C4-2B (cell line): Measurements from ENCODE around the gene CREB3L1.

Source experiments
- ZFX ChIP-seq: fragments of 450-650 bp; IDR thresholded peaks from 2 replicates; pipeline ENCODE4 v1.6.1; 2017
- TF ChIP-seq, protein P1 (sequence below): fragments of 450-650 bp; conservative IDR thresholded peaks from 2 replicates; pipeline ENCODE4 v1.5.1; 2017; ENCODE audit warnings: mild to moderate bottlenecking

DNA sequence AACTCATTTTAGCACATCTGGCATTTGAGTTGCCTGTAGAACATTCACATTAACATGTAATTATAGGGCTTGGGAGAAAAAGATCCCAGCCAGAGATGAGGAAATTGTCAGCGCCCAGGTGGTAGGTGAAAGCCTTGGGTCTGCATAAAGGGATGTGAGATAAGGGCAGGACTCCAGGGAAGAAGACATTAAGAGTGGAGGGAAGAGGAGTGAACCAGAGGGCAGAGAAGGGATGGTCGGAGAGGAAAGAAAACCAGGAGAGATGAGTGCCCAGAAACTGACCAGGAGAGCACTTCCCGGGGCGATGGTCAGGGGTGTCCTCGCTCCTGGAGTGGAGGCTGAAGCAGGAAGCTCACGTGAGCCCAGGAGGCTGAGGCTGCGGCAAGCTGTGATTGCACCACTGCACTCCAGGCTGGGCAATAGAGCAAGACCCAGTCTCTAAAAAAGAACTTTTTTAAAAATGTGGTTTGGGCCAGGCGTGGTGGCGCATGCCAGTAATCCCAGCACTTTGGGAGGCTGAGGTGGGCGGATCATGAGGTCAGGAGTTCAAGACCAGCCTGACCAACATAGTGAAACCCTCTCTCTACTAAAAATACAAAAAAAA is 49.5 kb downstream of the CREB3L1 start:
- TF ChIP-seq, protein P1, sequence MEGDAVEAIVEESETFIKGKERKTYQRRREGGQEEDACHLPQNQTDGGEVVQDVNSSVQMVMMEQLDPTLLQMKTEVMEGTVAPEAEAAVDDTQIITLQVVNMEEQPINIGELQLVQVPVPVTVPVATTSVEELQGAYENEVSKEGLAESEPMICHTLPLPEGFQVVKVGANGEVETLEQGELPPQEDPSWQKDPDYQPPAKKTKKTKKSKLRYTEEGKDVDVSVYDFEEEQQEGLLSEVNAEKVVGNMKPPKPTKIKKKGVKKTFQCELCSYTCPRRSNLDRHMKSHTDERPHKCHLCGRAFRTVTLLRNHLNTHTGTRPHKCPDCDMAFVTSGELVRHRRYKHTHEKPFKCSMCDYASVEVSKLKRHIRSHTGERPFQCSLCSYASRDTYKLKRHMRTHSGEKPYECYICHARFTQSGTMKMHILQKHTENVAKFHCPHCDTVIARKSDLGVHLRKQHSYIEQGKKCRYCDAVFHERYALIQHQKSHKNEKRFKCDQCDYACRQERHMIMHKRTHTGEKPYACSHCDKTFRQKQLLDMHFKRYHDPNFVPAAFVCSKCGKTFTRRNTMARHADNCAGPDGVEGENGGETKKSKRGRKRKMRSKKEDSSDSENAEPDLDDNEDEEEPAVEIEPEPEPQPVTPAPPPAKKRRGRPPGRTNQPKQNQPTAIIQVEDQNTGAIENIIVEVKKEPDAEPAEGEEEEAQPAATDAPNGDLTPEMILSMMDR: no peak
- TF ChIP-seq ZFX: no peak
